DND-41 (cell line): ENCODE results near the gene GNPTG.

Experiments used
- ATAC-seq: fragments of 200-7000 bp; cut with Tn5 transposase; 3 replicates; pipeline ENCODE4 v1.9.1; 2021; ENCODE audit warnings: low read depth; ENCODE audit not compliant: insufficient read depth
- DNase-seq: peaks from one replicate; pipeline ENCODE4 v3.0.0-alpha.2; 2020
- H2AFZ ChIP-seq: 2 replicates; pipeline ENCODE4 v1.6.0; 2012; ENCODE audit warnings: low read depth, low read length
- H3K27ac ChIP-seq: 2 replicates; pipeline ENCODE4 v1.5.1; 2012; ENCODE audit warnings: low read length, inconsistent platforms
- H3K27me3 ChIP-seq: fragments of 200-600 bp; sonication (generic); 2 replicates; pipeline ENCODE4 v1.6.0; 2012; ENCODE audit warnings: low read length, mild to moderate bottlenecking, inconsistent platforms; ENCODE audit not compliant: insufficient read depth, poor library complexity
- H3K36me3 ChIP-seq: 2 replicates; pipeline ENCODE4 v1.5.1; 2012; ENCODE audit warnings: low read length, inconsistent platforms; ENCODE audit not compliant: insufficient read depth
- H3K4me1 ChIP-seq: 2 replicates; pipeline ENCODE4 v1.5.1; 2012; ENCODE audit warnings: mild to moderate bottlenecking, low read length; ENCODE audit not compliant: insufficient read depth
- H3K4me2 ChIP-seq: 2 replicates; pipeline ENCODE4 v1.6.0; 2012; ENCODE audit warnings: mild to moderate bottlenecking, moderate library complexity, low read length, inconsistent platforms; ENCODE audit not compliant: insufficient read depth
- H3K4me3 ChIP-seq, 2 experiments: fragments of 200-600 bp in 1 of 2; shearing (Covaris generic) in 1 of 2; 2 replicates each; pipeline ENCODE4 v1.5.1; 2012 to 2016; ENCODE audit warnings: inconsistent platforms in 2 of 2, low read length in 2 of 2, mild to moderate bottlenecking in 2 of 2, low read depth in 1 of 2, moderate library complexity in 1 of 2
- H3K79me2 ChIP-seq: 2 replicates; pipeline ENCODE4 v1.6.0; 2012; ENCODE audit warnings: low read length, inconsistent platforms; ENCODE audit not compliant: insufficient read depth
- H3K9ac ChIP-seq: 2 replicates; pipeline ENCODE4 v1.6.0; 2012; ENCODE audit warnings: low read depth, mild to moderate bottlenecking, inconsistent platforms, low read length, moderate library complexity
- H3K9me3 ChIP-seq: 2 replicates; pipeline ENCODE4 v1.5.1; 2012; ENCODE audit warnings: low read length, moderate library complexity, mild to moderate bottlenecking, inconsistent platforms; ENCODE audit not compliant: insufficient read depth, severe bottlenecking
- H4K20me1 ChIP-seq: 2 replicates; pipeline ENCODE4 v1.6.0; 2012; ENCODE audit warnings: low read length; ENCODE audit not compliant: insufficient read depth
- CTCF ChIP-seq: IDR thresholded peaks from 2 replicates; pipeline ENCODE4 v1.5.1; 2012; ENCODE audit warnings: borderline replicate concordance, low read length, moderate library complexity, mild to moderate bottlenecking; ENCODE audit not compliant: poor library complexity, severe bottlenecking; ENCODE audit errors: extremely low read depth
- EZH2 ChIP-seq: IDR thresholded peaks from 3 replicates; pipeline ENCODE4 v1.6.1; 2012; ENCODE audit warnings: borderline replicate concordance, low read depth, mild to moderate bottlenecking, moderate library complexity, low read length, inconsistent platforms; ENCODE audit not compliant: severe bottlenecking

The GNPTG gene

DNA sequence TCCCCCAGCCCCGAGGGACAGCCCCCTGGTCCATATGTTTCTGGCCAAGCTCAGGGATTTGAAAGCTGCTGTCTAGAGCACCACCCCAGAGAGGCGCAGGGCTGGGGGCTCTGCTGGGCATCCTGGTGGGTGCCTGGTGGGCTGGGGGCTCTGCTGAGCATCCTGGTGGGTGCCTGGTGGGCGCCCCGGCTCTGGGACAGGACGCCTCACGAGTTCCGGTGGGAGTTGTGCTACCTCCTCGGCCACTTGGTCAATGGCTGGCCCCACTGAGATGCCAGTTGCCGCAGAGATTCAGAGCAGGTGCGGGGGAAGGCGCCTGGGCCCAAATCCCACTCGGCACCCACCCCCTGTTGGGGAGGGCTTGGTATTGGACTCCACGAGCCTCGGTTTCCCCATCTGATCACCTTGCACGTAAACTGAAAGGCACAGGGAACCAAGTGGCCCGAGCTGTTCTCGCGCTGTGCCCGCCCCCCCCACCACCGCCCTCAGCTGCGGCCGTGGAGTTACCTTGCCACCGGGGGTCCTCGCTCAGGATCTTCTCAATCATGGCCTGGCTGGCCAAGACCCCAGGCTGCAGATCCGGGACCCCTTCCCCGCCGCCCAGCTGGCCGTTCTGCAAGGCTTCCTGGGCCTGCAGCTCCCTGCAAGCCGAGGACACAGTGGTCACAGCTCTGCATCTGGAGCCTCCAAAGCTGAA is 49.5 kb downstream of the GNPTG start:
- H3K27ac ChIP-seq: no peak overlapping the region
- H3K4me2 ChIP-seq: no peak overlapping the region
- no peaks in the 10 kb centered on the region for H3K27me3 ChIP-seq
- no peak overlapping the region for H3K9ac ChIP-seq
- ATAC-seq: no peak
- no peak for DNase-seq
- H3K4me3 ChIP-seq: no peak overlapping the region
- H3K79me2 ChIP-seq: peaks cover 30% of the 10 kb centered on the region
- peaks cover 28% of the 10 kb centered on the region for H4K20me1 ChIP-seq
- H3K9me3 ChIP-seq: no peaks in the 10 kb centered on the region
- peaks cover 58% of the 10 kb centered on the region for H3K36me3 ChIP-seq
- no peak overlapping the region for H2AFZ ChIP-seq
- TF ChIP-seq CTCF: no peak
- TF ChIP-seq EZH2: no peak
- H3K4me1 ChIP-seq: no peaks in the 10 kb centered on the region

- peaks cover 33% of the 10 kb centered on the region for H4K20me1 ChIP-seq
- H3K4me3 ChIP-seq: no peak overlapping the region
- no peaks in the 10 kb centered on the region for H3K9me3 ChIP-seq
- no peak overlapping the region for H2AFZ ChIP-seq
- H3K4me1 ChIP-seq: no peaks in the 10 kb centered on the region
- H3K79me2 ChIP-seq: peaks cover 35% of the 10 kb centered on the region
- H3K27me3 ChIP-seq: no peaks in the 10 kb centered on the region
- H3K27ac ChIP-seq: no peak overlapping the region
- no peak overlapping the region for H3K4me2 ChIP-seq
- peaks cover 62% of the 10 kb centered on the region for H3K36me3 ChIP-seq
- H3K9ac ChIP-seq: no peak overlapping the region
- no peak for TF ChIP-seq EZH2
- no peak for TF ChIP-seq CTCF
- DNase-seq (no peak), ATAC-seq (no peak)
Observed at GRCh38 chr16:1401758-1402154, 50.0 kb downstream of the GNPTG start.

- Histone ChIP-seq H2AFZ (no peak overlapping the region), H4K20me1 (peaks cover 43% of the 10 kb centered on the region), H3K4me1 (peaks cover 6% of the 10 kb centered on the region), H3K9ac (no peak overlapping the region), H3K9me3 (no peaks in the 10 kb centered on the region), H3K4me2 (no peak overlapping the region), H3K27ac (no peak overlapping the region), H3K4me3 (no peak overlapping the region), H3K79me2 (peaks cover 47% of the 10 kb centered on the region), H3K27me3 (no peaks in the 10 kb centered on the region), H3K36me3 (peaks cover 65% of the 10 kb centered on the region)
- TF ChIP-seq EZH2: no peak
- no peak for TF ChIP-seq CTCF
- DNase-seq: no peak
- ATAC-seq: no peak
Observed at GRCh38 chr16:1403036-1403435, 51.3 kb downstream of the GNPTG start.
